IMR-90 (cell line): ENCODE measurements around the gene GRIA2. TPM values are rescaled to one million over a fixed set of nuclear protein-coding genes. Genes with fewer than 3 reads are reported as not detected.

ENCODE experiments used
- ATAC-seq: fragments of 200-7000 bp; cut with Tn5 transposase; 2 replicates; pipeline ENCODE4 v1.9.1; 2020; ENCODE audit warnings: low read depth, mild to moderate bottlenecking, moderate library complexity
- BruUV-seq: library from RNA; stranded (reverse); fragments of 400-500 nt; replicated peaks from 2 replicates; lab custom pipeline; 2021; lab: Mats Ljungman, UMichigan
- CTCF ChIA-PET: fragments of 300-600 bp; formaldehyde crosslinking; extraction: SDS; loops from one replicate; lab custom pipeline; 2021; ENCODE audit warnings: antibody characterized with exemption; lab: Yijun Ruan, JAX
- POLR2A ChIA-PET: fragments of 300-600 bp; sonication (Branson Sonifier 250); formaldehyde crosslinking; loops from one replicate; lab custom pipeline; 2022; ENCODE audit warnings: antibody characterized with exemption; ENCODE audit not compliant: unreplicated experiment; lab: Charles Lee
- DNase-seq: peaks from one replicate; pipeline ENCODE4 v3.0.0; 2013
- H2AFZ ChIP-seq: replicated peaks from 2 replicates; pipeline ENCODE3; 2013; ENCODE audit warnings: low read length, mild to moderate bottlenecking; ENCODE audit not compliant: poor library complexity
- H2AK5ac ChIP-seq: 2 replicates; pipeline ENCODE4 v1.6.1; 2013; ENCODE audit warnings: low read depth, low read length, inconsistent platforms
- H2AK9ac ChIP-seq: replicated peaks from 2 replicates; pipeline ENCODE3; 2013; ENCODE audit warnings: mild to moderate bottlenecking, low read depth, low read length, moderate library complexity; ENCODE audit not compliant: poor library complexity
- H2BK120ac ChIP-seq: 2 replicates; pipeline ENCODE4 v1.6.1; 2013; ENCODE audit warnings: low read depth, low read length, inconsistent platforms
- H2BK15ac ChIP-seq: 3 replicates; pipeline ENCODE4 v1.6.1; 2013; ENCODE audit warnings: low read depth, low read length, inconsistent platforms
- H2BK20ac ChIP-seq: 2 replicates; pipeline ENCODE4 v1.6.1; 2013; ENCODE audit warnings: low read depth, mild to moderate bottlenecking, inconsistent platforms, low read length, moderate library complexity
- H2BK5ac ChIP-seq: 2 replicates; pipeline ENCODE4 v1.6.1; 2013; ENCODE audit warnings: mild to moderate bottlenecking, low read depth, low read length, inconsistent platforms; ENCODE audit not compliant: poor library complexity, severe bottlenecking
- H3K14ac ChIP-seq: replicated peaks from 2 replicates; pipeline ENCODE4 v1.6.1; 2013; ENCODE audit warnings: low read depth, low read length, inconsistent platforms
- H3K18ac ChIP-seq: 2 replicates; pipeline ENCODE4 v1.6.1; 2013; ENCODE audit warnings: low read depth, low read length, control low read depth
- H3K23ac ChIP-seq: 2 replicates; pipeline ENCODE4 v1.6.1; 2013; ENCODE audit warnings: low read depth, low read length, inconsistent platforms
- H3K27ac ChIP-seq: 2 replicates; pipeline ENCODE4 v1.5.1; 2013; ENCODE audit warnings: mild to moderate bottlenecking, control low read depth, low read length; ENCODE audit not compliant: insufficient read depth
- H3K27me3 ChIP-seq: 2 replicates; pipeline ENCODE4 v1.6.1; 2013; ENCODE audit warnings: low read length; ENCODE audit not compliant: control insufficient read depth, insufficient read depth
- H3K36me3 ChIP-seq: 2 replicates; pipeline ENCODE4 v1.6.1; 2013; ENCODE audit warnings: low read length, mixed read lengths; ENCODE audit not compliant: control insufficient read depth, insufficient read depth
- H3K4ac ChIP-seq: 2 replicates; pipeline ENCODE4 v1.6.1; 2013; ENCODE audit warnings: low read depth, low read length, inconsistent platforms
- H3K4me1 ChIP-seq: 2 replicates; pipeline ENCODE4 v1.6.1; 2013; ENCODE audit warnings: low read length, mixed read lengths; ENCODE audit not compliant: control insufficient read depth, insufficient read depth
- H3K4me2 ChIP-seq: 2 replicates; pipeline ENCODE4 v1.6.1; 2013; ENCODE audit warnings: low read depth, mild to moderate bottlenecking, control low read depth, low read length, moderate library complexity
- H3K4me3 ChIP-seq: 2 replicates; pipeline ENCODE4 v1.5.1; 2013; ENCODE audit warnings: low read depth, mild to moderate bottlenecking, control low read depth, low read length, moderate library complexity; ENCODE audit not compliant: insufficient read depth
- H3K56ac ChIP-seq: 2 replicates; pipeline ENCODE4 v1.6.1; 2013; ENCODE audit warnings: low read length, inconsistent platforms; ENCODE audit not compliant: insufficient read depth; ENCODE audit errors: extremely low read depth
- H3K79me1 ChIP-seq, 2 experiments: 2 replicates each; pipeline ENCODE4 v1.6.1; 2013; ENCODE audit warnings: low read length in 2 of 2, inconsistent platforms in 1 of 2, low read depth in 1 of 2
- H3K9ac ChIP-seq: 2 replicates; pipeline ENCODE4 v1.6.1; 2013; ENCODE audit warnings: low read depth, low read length, control low read depth
- H3K9me1 ChIP-seq: 2 replicates; pipeline ENCODE4 v1.6.1; 2013; ENCODE audit warnings: low read length, inconsistent platforms; ENCODE audit not compliant: insufficient read depth
- H3K9me3 ChIP-seq: 2 replicates; pipeline ENCODE4 v1.6.1; 2013; ENCODE audit warnings: low read length; ENCODE audit not compliant: control insufficient read depth, insufficient read depth
- H4K20me1 ChIP-seq: 2 replicates; pipeline ENCODE4 v1.6.1; 2013; ENCODE audit warnings: low read length, inconsistent platforms; ENCODE audit not compliant: insufficient read depth
- H4K5ac ChIP-seq: 2 replicates; pipeline ENCODE4 v1.6.1; 2013; ENCODE audit warnings: mild to moderate bottlenecking, low read depth, low read length, control low read depth
- H4K8ac ChIP-seq, 2 experiments: 2 replicates each; pipeline ENCODE4 v1.6.1; 2013; ENCODE audit warnings: low read depth in 2 of 2, low read length in 2 of 2, control low read depth in 1 of 2, inconsistent platforms in 1 of 2
- H4K91ac ChIP-seq: 2 replicates; pipeline ENCODE4 v1.6.1; 2013; ENCODE audit warnings: low read depth, low read length, inconsistent platforms; ENCODE audit not compliant: insufficient read depth
- BHLHE40 ChIP-seq: fragments of 150-350 bp; IDR thresholded peaks from 2 replicates; pipeline ENCODE4 v1.6.1; 2016; ENCODE audit warnings: mild to moderate bottlenecking, low read depth, low read length
- CHD1 ChIP-seq: IDR thresholded peaks from 2 replicates; pipeline ENCODE4 v1.6.1; 2012; ENCODE audit warnings: low read depth, low read length, improper control_type of control experiment
- ELK1 ChIP-seq: fragments of 150-350 bp; IDR thresholded peaks from 2 replicates; pipeline ENCODE4 v1.6.1; 2016; ENCODE audit warnings: low read depth, mild to moderate bottlenecking, low read length, moderate library complexity, borderline replicate concordance
- FOS ChIP-seq: fragments of 150-350 bp; IDR thresholded peaks from 2 replicates; pipeline ENCODE4 v1.6.1; 2016; ENCODE audit warnings: low read depth, low read length
- MAFK ChIP-seq: IDR thresholded peaks from 2 replicates; pipeline ENCODE4 v1.6.1; 2012; ENCODE audit warnings: low read depth, low read length, improper control_type of control experiment
- NFE2L2 ChIP-seq: fragments of 150-350 bp; IDR thresholded peaks from 2 replicates; pipeline ENCODE4 v1.6.1; 2016; ENCODE audit warnings: low read depth, mild to moderate bottlenecking, low read length
- RCOR1 ChIP-seq: IDR thresholded peaks from 2 replicates; pipeline ENCODE4 v1.6.1; 2012; ENCODE audit warnings: mild to moderate bottlenecking, low read length, improper control_type of control experiment; ENCODE audit not compliant: insufficient replicate concordance
- SMC3 ChIP-seq: fragments of 150-350 bp; IDR thresholded peaks from 2 replicates; pipeline ENCODE4 v1.6.1; 2016; ENCODE audit warnings: low read depth, mild to moderate bottlenecking, antibody characterized with exemption, low read length, moderate library complexity
- dilution Hi-C: fragments of 300-500 bp; cut with HindIII; formaldehyde crosslinking; loops from one replicate; pipeline ENCODE4 v1.14.3; 2018; ENCODE audit warnings: low sequenced_read_pairs; ENCODE audit not compliant: unreplicated experiment
- in situ Hi-C: fragments of 300-500 bp; cut with MboI; formaldehyde crosslinking; loops from 3 replicates; pipeline ENCODE4 v1.14.3; 2019; ENCODE audit warnings: low sequenced_read_pairs, inconsistent platforms, mixed read lengths
- intact Hi-C: fragments of 100-400 bp; cut with micrococcal nuclease; formaldehyde crosslinking; loops from 2 replicates; pipeline ENCODE4 v1.10.0; 2022
- microRNA-seq, 2 experiments: library from miRNA; stranded (forward) in 1 of 2; unstranded in 1 of 2; fragments of 10-50 nt in 1 of 2; fragments of <30 nt in 1 of 2; gene quantifications in 1 of 2; microRNA quantifications in 1 of 2; one replicate each; pipeline versions ENCODE3 to v1.1.0; 2013 to 2020; ENCODE audit not compliant: insufficient read depth in 1 of 2, insufficient read length in 1 of 2, unreplicated experiment in 1 of 2
- polyA plus RNA-seq, 3 experiments: library from polyadenylated mRNA; depleted of rRNA; stranded (reverse); fragments of >200 nt; gene quantifications; 2 replicates each; pipeline ENCODE4 v1.2.3, GENCODE V29; 2012; ENCODE audit warnings: low replicate concordance in 1 of 3
- small RNA-seq, 5 experiments: library from RNA; depleted of rRNA; stranded (forward); fragments of <200 nt; gene quantifications; one replicate each; pipeline ENCODE3, GENCODE V24; 2012
- total RNA-seq: library from RNA; depleted of rRNA; stranded (reverse); fragments of >200 nt; gene quantifications from 2 replicates; pipeline ENCODE4 v1.2.3, GENCODE V29; 2012; rRNA removed

GRIA2 gene
- total and polyA plus RNA-seq, 2 of the 4 experiments (the other 2 are of a cell fraction) = not detected

- H2AK9ac ChIP-seq = no peak overlapping the region
- ATAC-seq (no peak), DNase-seq (no peak)
- no peak overlapping the region for H3K56ac ChIP-seq
- no peak overlapping the region for H2AFZ ChIP-seq
- no peaks in the 10 kb centered on the region for H3K36me3 ChIP-seq
- no peak overlapping the region for H3K4me3 ChIP-seq
- no TSS peak for BruUV-seq
- H3K27ac ChIP-seq = no peak overlapping the region
- dilution Hi-C loops = no loop called here
- no peak overlapping the region for H4K91ac ChIP-seq
- no peak overlapping the region for H3K9ac ChIP-seq
- no peaks in the 10 kb centered on the region for H4K20me1 ChIP-seq
- TF ChIP-seq NFE2L2 (no peak), FOS (no peak), SMC3 (no peak), CHD1 (no peak), ELK1 (no peak), RCOR1 (no peak), BHLHE40 (no peak), MAFK (no peak)
- H3K27me3 ChIP-seq = no peaks in the 10 kb centered on the region
- H2BK20ac ChIP-seq = no peak overlapping the region
- no peak overlapping the region for H2AK5ac ChIP-seq
- intact Hi-C loops = no loop called here
- no peak overlapping the region for H3K18ac ChIP-seq
- 0 out of 2 replicates have a peak, but pooled peaks cover 2% of the 10 kb centered on the region for H3K9me3 ChIP-seq
- H3K14ac ChIP-seq = no peak overlapping the region
- no peaks in the 10 kb centered on the region for H3K4me1 ChIP-seq
- no peak overlapping the region for H2BK120ac ChIP-seq
- no peaks in the 10 kb centered on the region for H3K9me1 ChIP-seq
- no peaks in the 10 kb centered on the region for H3K79me1 ChIP-seq
- in situ Hi-C loops = no loop called here
- H4K8ac ChIP-seq = no peak overlapping the region
- H3K4me2 ChIP-seq = no peak overlapping the region
- CTCF ChIA-PET = no interaction called here
- POLR2A ChIA-PET = no interaction called here
- H2BK15ac ChIP-seq = no peak overlapping the region
- H3K23ac ChIP-seq = no peak overlapping the region
- H2BK5ac ChIP-seq = no peak overlapping the region
- H4K5ac ChIP-seq = no peak overlapping the region
- H3K4ac ChIP-seq = no peak overlapping the region
Observed at GRCh38 chr4:157405070-157405469, 184.5 kb downstream of the GRIA2 start.

Small RNAs within 50 kb of the gene (microRNA-seq; reads per million reads assigned to microRNA genes)
- gene RNU6-582P (ENCODE audit: insufficient read depth, insufficient read length) = not detected

Small RNAs within 50 kb of the gene (small RNA-seq; reads per million reads assigned to genes)
- gene RNU6-582P = 0 to 5.4 (median 0.25) reads per million in 5 experiments

Other genes starting within 250 kb of the GRIA2 start
- gene PDGFC, start 248.9 kb upstream of the GRIA2 start, total RNA-seq = 90.7 and 105 TPM in 2 replicates
- 15.6 and 19.8 TPM in 2 replicates for gene PDGFC, start 248.9 kb upstream of the GRIA2 start, polyA plus RNA-seq (2012; rRNA removed)
- gene GLRB, start 144.6 kb upstream of the GRIA2 start, total RNA-seq = 3.0 and 3.9 TPM in 2 replicates
- 2.8 and 3.2 TPM in 2 replicates for gene GLRB, start 144.6 kb upstream of the GRIA2 start, polyA plus RNA-seq (2012; rRNA removed)